ENCODE data around the gene MBNL3. TPM values are rescaled to one million over a fixed set of nuclear protein-coding genes. Genes with fewer than 3 reads are reported as not detected.

MBNL3 gene
- total RNA-seq, 1 experiment from 2014 or later: 22.2 TPM

DNA sequence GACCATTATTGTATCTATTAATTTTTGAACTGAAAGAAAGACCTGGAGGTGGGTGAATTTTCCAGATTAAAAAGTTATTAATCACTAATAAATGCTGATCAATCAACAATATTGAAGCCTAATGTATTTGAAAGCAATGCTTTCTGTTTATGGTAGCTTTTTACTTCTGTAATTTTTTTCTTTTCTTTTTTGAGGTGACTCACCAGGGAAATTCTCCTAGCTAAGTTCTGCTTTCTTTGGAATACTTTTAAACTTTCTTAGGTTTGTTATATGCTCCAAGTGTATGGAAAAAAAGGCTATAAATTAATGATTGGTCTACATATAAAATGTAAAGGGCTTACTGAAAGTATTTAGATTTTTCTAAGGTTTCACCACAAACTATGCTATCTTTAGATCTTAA, 94.2 kb downstream of the MBNL3 start:
- DNase-seq: no peak
- Histone ChIP-seq H3K36me3 (ENCODE audit: insufficient read depth, low read length) (no peaks in the 10 kb centered on the region), H3K9me3 (ENCODE audit: low read length) (no peaks in the 10 kb centered on the region), H4K20me1 (ENCODE audit: insufficient read depth, low read depth, low read length) (no peaks in the 10 kb centered on the region), H3K27me3 (ENCODE audit: low read length) (no peaks in the 10 kb centered on the region), H3K4me1 (ENCODE audit: low read length) (no peaks in the 10 kb centered on the region), H3K79me2 (ENCODE audit: low read length) (no peaks in the 10 kb centered on the region), H3K4me2 (ENCODE audit: low read depth, low read length, poor library complexity, severe bottlenecking) (no peak overlapping the region), H3K27ac (ENCODE audit: low read length) (no peak overlapping the region), H2AFZ (ENCODE audit: low read length) (no peak overlapping the region), H3K9me2 (replicated peaks; ENCODE audit: insufficient read depth, low read length) (no peaks in the 10 kb centered on the region), H3K9ac (ENCODE audit: low read length) (no peak overlapping the region), H3K4me3 (ENCODE audit: low read length) (no peak overlapping the region)

DNA sequence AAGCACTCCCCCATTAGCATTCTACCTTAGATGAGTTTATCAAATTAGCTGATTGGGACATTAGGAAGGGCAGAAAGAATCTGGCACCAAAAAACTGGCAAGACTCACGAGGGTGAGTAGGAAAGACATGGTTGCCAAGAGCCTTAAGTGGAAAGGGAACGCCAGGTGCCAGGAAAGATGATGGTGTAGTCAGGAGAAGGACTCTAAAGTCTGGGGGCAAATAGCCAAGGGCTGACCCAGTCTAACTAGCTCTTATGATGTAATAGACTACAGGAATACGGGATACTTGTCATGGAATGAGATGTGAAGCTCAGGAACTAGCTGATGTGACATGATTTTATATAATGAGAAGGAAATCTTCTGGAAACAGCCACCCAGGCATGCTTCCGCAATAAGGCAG, 94.8 kb downstream of the MBNL3 start:
- Histone ChIP-seq H4K20me1 (ENCODE audit: insufficient read depth, low read depth, low read length) (no peaks in the 10 kb centered on the region), H3K9ac (ENCODE audit: low read length) (no peak overlapping the region), H3K9me2 (replicated peaks; ENCODE audit: insufficient read depth, low read length) (no peaks in the 10 kb centered on the region), H3K27ac (ENCODE audit: low read length) (no peak overlapping the region), H3K9me3 (ENCODE audit: low read length) (no peaks in the 10 kb centered on the region), H3K36me3 (ENCODE audit: insufficient read depth, low read length) (no peaks in the 10 kb centered on the region), H3K27me3 (ENCODE audit: low read length) (no peaks in the 10 kb centered on the region), H3K4me2 (ENCODE audit: low read depth, low read length, poor library complexity, severe bottlenecking) (no peak overlapping the region), H2AFZ (ENCODE audit: low read length) (no peak overlapping the region), H3K4me3 (ENCODE audit: low read length) (no peak overlapping the region), H3K4me1 (ENCODE audit: low read length) (no peaks in the 10 kb centered on the region), H3K79me2 (ENCODE audit: low read length) (no peaks in the 10 kb centered on the region)
- no peak for DNase-seq

DNA sequence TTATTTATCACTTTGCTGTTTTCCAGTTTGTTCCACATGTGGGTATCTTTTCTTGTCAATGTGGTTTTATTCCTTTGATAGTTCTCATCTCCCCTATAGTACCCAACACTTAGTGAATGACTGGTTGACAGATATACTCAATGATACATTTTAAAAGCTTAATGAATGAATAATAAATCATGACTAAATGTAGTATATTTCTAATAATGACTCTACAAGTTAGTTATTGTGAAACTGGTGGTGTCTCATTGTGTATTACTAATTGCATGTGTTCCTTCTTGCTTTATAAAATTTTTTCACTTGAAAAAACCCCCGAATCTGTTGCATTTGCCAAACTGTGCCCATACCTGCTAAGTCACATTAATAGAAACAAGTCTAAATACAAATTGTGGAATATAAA, 95.4 kb downstream of the MBNL3 start:
- Histone ChIP-seq H3K79me2 (ENCODE audit: low read length) (no peaks in the 10 kb centered on the region), H4K20me1 (ENCODE audit: insufficient read depth, low read depth, low read length) (no peaks in the 10 kb centered on the region), H3K9ac (ENCODE audit: low read length) (no peak overlapping the region), H2AFZ (ENCODE audit: low read length) (no peak overlapping the region), H3K9me2 (replicated peaks; ENCODE audit: insufficient read depth, low read length) (no peaks in the 10 kb centered on the region), H3K27me3 (ENCODE audit: low read length) (no peaks in the 10 kb centered on the region), H3K4me3 (ENCODE audit: low read length) (no peak overlapping the region), H3K9me3 (ENCODE audit: low read length) (no peaks in the 10 kb centered on the region), H3K36me3 (ENCODE audit: insufficient read depth, low read length) (no peaks in the 10 kb centered on the region), H3K4me1 (ENCODE audit: low read length) (no peaks in the 10 kb centered on the region), H3K4me2 (ENCODE audit: low read depth, low read length, poor library complexity, severe bottlenecking) (no peak overlapping the region), H3K27ac (ENCODE audit: low read length) (no peak overlapping the region)
- DNase-seq: no peak

DNA sequence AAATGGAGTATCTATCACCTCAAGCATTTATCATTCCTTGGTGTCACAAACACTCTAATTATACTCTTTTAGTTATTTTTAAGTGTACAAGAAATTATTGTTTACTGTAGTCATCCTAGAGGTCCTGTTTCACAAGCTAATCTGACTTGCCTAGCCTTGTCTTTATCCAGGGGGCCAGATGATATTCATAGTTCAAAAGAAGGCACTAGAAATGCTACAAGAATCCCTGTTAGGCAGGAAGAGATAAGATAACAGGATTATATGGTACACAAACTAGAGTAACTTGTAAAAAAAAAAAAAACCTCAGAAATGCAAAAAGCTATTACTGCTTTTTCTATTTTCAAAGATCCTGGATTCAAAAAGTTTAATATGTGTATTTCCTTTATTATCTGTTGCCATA, 95.8 kb downstream of the MBNL3 start:
- no peak overlapping the region for H3K4me2 ChIP-seq (ENCODE audit: low read depth, low read length, poor library complexity, severe bottlenecking)
- no peak overlapping the region for H3K9ac ChIP-seq (ENCODE audit: low read length)
- H3K9me2 ChIP-seq (replicated peaks; ENCODE audit: insufficient read depth, low read length): no peaks in the 10 kb centered on the region
- H3K9me3 ChIP-seq (ENCODE audit: low read length): no peaks in the 10 kb centered on the region
- H4K20me1 ChIP-seq (ENCODE audit: insufficient read depth, low read depth, low read length): no peaks in the 10 kb centered on the region
- H3K79me2 ChIP-seq (ENCODE audit: low read length): no peaks in the 10 kb centered on the region
- no peaks in the 10 kb centered on the region for H3K27me3 ChIP-seq (ENCODE audit: low read length)
- H2AFZ ChIP-seq (ENCODE audit: low read length): no peak overlapping the region
- H3K36me3 ChIP-seq (ENCODE audit: insufficient read depth, low read length): no peaks in the 10 kb centered on the region
- H3K4me3 ChIP-seq (ENCODE audit: low read length): no peak overlapping the region
- no peak for DNase-seq
- H3K27ac ChIP-seq (ENCODE audit: low read length): no peak overlapping the region
- no peaks in the 10 kb centered on the region for H3K4me1 ChIP-seq (ENCODE audit: low read length)

DNA sequence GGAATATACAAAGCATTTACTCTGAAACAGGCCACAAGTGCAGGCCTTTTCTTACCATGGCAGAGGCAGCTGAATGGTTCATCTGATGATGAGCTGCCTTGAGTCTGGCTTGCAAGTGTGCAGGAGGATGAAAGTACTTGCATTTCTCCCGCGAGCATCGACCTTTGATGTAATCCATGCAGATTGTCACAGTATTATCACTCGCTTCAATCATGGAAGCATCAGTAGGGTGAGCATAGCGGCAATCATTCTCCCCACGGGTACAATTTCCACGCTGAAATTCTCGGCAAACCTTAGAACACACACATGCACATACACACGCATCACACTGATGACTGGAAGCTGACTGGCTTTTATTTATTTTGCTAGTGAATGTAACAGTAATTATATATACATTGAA, 98.0 kb downstream of the MBNL3 start:
- no peak overlapping the region for H2AFZ ChIP-seq (ENCODE audit: low read length)
- no peaks in the 10 kb centered on the region for H3K9me3 ChIP-seq (ENCODE audit: low read length)
- DNase-seq: no peak
- H3K9ac ChIP-seq (ENCODE audit: low read length): no peak overlapping the region
- no peak overlapping the region for H3K4me2 ChIP-seq (ENCODE audit: low read depth, low read length, poor library complexity, severe bottlenecking)
- H3K79me2 ChIP-seq (ENCODE audit: low read length): no peaks in the 10 kb centered on the region
- no peak overlapping the region for H3K4me3 ChIP-seq (ENCODE audit: low read length)
- H4K20me1 ChIP-seq (ENCODE audit: insufficient read depth, low read depth, low read length): no peaks in the 10 kb centered on the region
- H3K4me1 ChIP-seq (ENCODE audit: low read length): no peaks in the 10 kb centered on the region
- H3K27me3 ChIP-seq (ENCODE audit: low read length): no peaks in the 10 kb centered on the region
- no peak overlapping the region for H3K27ac ChIP-seq (ENCODE audit: low read length)
- no peaks in the 10 kb centered on the region for H3K9me2 ChIP-seq (replicated peaks; ENCODE audit: insufficient read depth, low read length)
- no peaks in the 10 kb centered on the region for H3K36me3 ChIP-seq (ENCODE audit: insufficient read depth, low read length)

DNA sequence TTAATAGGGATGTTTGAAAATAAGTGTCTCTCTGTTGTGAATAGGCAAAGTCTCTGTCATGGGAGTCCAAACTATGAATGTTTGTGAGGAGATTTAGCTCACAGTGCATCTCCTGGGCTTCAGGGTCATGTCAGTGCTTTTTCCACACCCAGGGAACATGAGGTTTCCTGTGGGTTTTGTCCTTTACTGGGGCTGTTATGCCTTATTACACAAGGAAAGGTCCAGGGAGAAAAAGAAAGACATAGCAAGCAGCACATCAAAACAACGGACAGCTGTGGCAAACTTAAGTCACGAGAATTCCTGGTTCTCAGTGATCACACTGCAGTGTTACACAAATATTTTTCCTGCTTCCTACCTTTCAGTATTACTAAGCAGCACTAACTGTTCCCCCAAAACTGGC, 99.4 kb downstream of the MBNL3 start:
- no peak overlapping the region for H2AFZ ChIP-seq (ENCODE audit: low read length)

DNA sequence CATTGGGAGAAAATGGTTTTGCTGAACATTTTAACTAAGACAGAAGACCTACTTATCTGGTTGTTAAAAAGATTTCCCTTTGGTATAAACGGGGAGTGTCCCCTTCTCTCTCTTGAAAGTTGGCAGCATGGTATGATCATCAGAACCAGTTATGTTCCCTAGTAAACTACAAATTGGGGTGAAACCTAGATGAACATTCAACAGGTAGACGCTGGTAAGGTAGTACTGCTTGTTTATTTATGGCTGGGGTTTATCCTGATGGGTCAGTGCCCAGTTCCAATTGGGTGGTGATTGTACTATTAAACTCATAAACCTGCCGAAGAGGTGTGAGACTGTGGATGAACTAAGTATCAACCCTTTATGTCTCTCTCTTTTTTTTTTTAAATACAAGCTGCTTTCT, 100.5 kb downstream of the MBNL3 start:
- H3K9me3 ChIP-seq (ENCODE audit: low read length): no peaks in the 10 kb centered on the region
- H3K27me3 ChIP-seq (ENCODE audit: low read length): no peaks in the 10 kb centered on the region
- no peaks in the 10 kb centered on the region for H3K36me3 ChIP-seq (ENCODE audit: insufficient read depth, low read length)
- no peak overlapping the region for H3K4me2 ChIP-seq (ENCODE audit: low read depth, low read length, poor library complexity, severe bottlenecking)
- H3K79me2 ChIP-seq (ENCODE audit: low read length): no peaks in the 10 kb centered on the region
- H3K27ac ChIP-seq (ENCODE audit: low read length): no peak overlapping the region
- H4K20me1 ChIP-seq (ENCODE audit: insufficient read depth, low read depth, low read length): no peaks in the 10 kb centered on the region
- H2AFZ ChIP-seq (ENCODE audit: low read length): no peak overlapping the region
- no peak for DNase-seq
- H3K4me1 ChIP-seq (ENCODE audit: low read length): no peaks in the 10 kb centered on the region
- H3K4me3 ChIP-seq (ENCODE audit: low read length): no peak overlapping the region
- no peaks in the 10 kb centered on the region for H3K9me2 ChIP-seq (replicated peaks; ENCODE audit: insufficient read depth, low read length)
- no peak overlapping the region for H3K9ac ChIP-seq (ENCODE audit: low read length)

More for the DNA sequence above, 99.4 kb downstream of the MBNL3 start:
- no peaks in the 10 kb centered on the region for H3K79me2 ChIP-seq (ENCODE audit: low read length)
- H3K36me3 ChIP-seq (ENCODE audit: insufficient read depth, low read length): no peaks in the 10 kb centered on the region
- no peak overlapping the region for H3K4me3 ChIP-seq (ENCODE audit: low read length)
- H3K4me2 ChIP-seq (ENCODE audit: low read depth, low read length, poor library complexity, severe bottlenecking): no peak overlapping the region
- no peak overlapping the region for H3K9ac ChIP-seq (ENCODE audit: low read length)
- H3K4me1 ChIP-seq (ENCODE audit: low read length): no peaks in the 10 kb centered on the region
- no peak for DNase-seq
- no peaks in the 10 kb centered on the region for H3K9me2 ChIP-seq (replicated peaks; ENCODE audit: insufficient read depth, low read length)
- no peak overlapping the region for H3K27ac ChIP-seq (ENCODE audit: low read length)
- no peaks in the 10 kb centered on the region for H3K9me3 ChIP-seq (ENCODE audit: low read length)
- no peaks in the 10 kb centered on the region for H3K27me3 ChIP-seq (ENCODE audit: low read length)
- no peaks in the 10 kb centered on the region for H4K20me1 ChIP-seq (ENCODE audit: insufficient read depth, low read depth, low read length)

DNA sequence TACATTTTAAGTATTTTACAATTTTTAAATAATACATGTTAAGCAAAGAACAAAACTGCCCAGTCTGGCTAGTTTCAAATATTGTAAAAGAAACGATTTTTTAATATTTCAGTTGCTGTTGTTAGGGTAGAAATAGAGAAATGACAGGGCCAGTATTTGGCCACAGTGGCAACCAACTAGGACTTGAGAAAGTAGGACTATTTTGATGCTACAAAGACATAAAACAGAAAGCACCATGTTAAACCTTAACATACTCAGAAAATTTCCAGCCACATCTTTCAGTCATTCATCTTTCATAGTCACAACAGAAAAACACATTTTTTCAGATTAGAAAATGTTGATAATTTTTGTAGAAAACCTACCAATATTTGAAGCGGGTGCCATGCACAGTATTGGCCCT, 104.5 kb downstream of the MBNL3 start:
- Histone ChIP-seq H2AFZ (ENCODE audit: low read length) (no peak overlapping the region), H3K9ac (ENCODE audit: low read length) (no peak overlapping the region), H3K36me3 (ENCODE audit: insufficient read depth, low read length) (no peaks in the 10 kb centered on the region), H3K9me2 (replicated peaks; ENCODE audit: insufficient read depth, low read length) (no peaks in the 10 kb centered on the region), H3K27ac (ENCODE audit: low read length) (no peak overlapping the region), H3K4me3 (ENCODE audit: low read length) (no peak overlapping the region), H3K9me3 (ENCODE audit: low read length) (no peaks in the 10 kb centered on the region), H4K20me1 (ENCODE audit: insufficient read depth, low read depth, low read length) (no peaks in the 10 kb centered on the region), H3K4me1 (ENCODE audit: low read length) (no peaks in the 10 kb centered on the region), H3K79me2 (ENCODE audit: low read length) (no peaks in the 10 kb centered on the region), H3K4me2 (ENCODE audit: low read depth, low read length, poor library complexity, severe bottlenecking) (no peak overlapping the region), H3K27me3 (ENCODE audit: low read length) (no peaks in the 10 kb centered on the region)
- no peak for DNase-seq

DNA sequence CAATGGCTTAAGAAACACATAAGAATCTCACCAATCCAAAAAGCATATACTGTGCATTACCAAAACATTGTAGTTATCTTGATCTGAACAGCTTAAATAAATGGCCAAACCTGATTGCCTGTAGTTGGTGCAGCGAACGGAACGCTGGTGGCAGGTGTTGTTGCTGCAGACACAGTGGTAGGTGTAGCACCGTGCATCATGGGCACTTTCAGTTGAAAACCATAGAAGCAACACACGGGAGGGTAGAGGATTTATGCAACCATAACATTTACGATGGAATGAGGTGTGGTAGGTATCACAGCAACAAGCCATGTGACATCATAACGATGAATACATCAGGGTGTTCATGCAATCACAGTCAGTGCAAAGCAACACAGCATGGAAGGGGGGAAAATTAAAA, 106.8 kb downstream of the MBNL3 start:
- H3K79me2 ChIP-seq (ENCODE audit: low read length): no peaks in the 10 kb centered on the region
- H3K4me1 ChIP-seq (ENCODE audit: low read length): no peaks in the 10 kb centered on the region
- H3K27me3 ChIP-seq (ENCODE audit: low read length): no peaks in the 10 kb centered on the region
- no peak overlapping the region for H3K9ac ChIP-seq (ENCODE audit: low read length)
- no peak overlapping the region for H2AFZ ChIP-seq (ENCODE audit: low read length)
- H3K27ac ChIP-seq (ENCODE audit: low read length): no peak overlapping the region
- H3K4me2 ChIP-seq (ENCODE audit: low read depth, low read length, poor library complexity, severe bottlenecking): no peak overlapping the region
- no peaks in the 10 kb centered on the region for H3K9me2 ChIP-seq (replicated peaks; ENCODE audit: insufficient read depth, low read length)
- H3K36me3 ChIP-seq (ENCODE audit: insufficient read depth, low read length): no peaks in the 10 kb centered on the region
- H4K20me1 ChIP-seq (ENCODE audit: insufficient read depth, low read depth, low read length): no peaks in the 10 kb centered on the region
- no peak overlapping the region for H3K4me3 ChIP-seq (ENCODE audit: low read length)
- H3K9me3 ChIP-seq (ENCODE audit: low read length): no peaks in the 10 kb centered on the region
- DNase-seq: no peak

Measured in Karpas-422 (cell line).